ENCODE data around the gene TP53I13. TPM values are rescaled to one million over a fixed set of nuclear protein-coding genes. Genes with fewer than 3 reads are reported as not detected.

TP53I13 gene
- total RNA-seq, 1 donor from 2014 or later, result 31.7 TPM

DNA sequence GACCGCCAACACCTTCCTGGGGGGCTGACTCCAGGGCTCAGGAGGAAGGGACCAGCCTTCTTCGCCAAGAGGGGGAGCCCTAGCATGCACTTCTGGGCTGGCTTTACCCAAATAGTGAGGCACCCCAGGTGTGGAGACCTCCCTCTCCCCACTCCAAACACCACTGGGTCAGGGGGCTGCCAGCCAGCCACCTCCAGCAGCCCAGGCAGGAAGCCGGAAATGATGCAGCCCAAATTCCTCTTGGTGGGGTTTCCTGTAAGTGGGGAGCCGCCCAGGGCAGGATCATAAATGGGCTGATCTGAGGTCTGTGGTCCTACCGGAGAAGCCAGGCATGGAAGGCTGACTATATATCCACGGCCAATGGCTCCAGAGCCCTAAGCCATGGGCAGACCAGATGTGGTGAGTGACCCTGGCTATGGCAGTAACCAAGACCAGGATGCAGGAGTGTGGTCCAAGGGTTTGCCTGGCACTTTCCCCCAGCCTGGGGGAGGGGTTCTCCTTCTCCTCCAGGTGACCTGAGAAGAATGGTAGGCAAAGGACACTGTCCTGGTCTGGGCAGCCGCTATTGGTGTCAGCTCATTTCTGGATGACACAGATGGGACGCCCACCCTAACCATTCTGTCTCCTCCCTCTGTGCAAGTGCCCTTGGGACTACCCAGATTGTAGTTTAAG lies 16.7 kb downstream of the TP53I13 start:
- H3K4me1 ChIP-seq (ENCODE audit: insufficient read depth, low read length), result peaks cover 44% of the 10 kb centered on the region
- peak overlapping the region; percentile 31 for H3K27ac ChIP-seq (ENCODE audit: low read depth, low read length)
- no peak overlapping the region for H3K4me3 ChIP-seq (ENCODE audit: insufficient read depth, low read depth, low read length)
- H3K4me1 Mint-ChIP-seq (ENCODE audit: low read depth, unreplicated experiment), result peaks cover 18% of the 10 kb centered on the region
- H3K9me3 Mint-ChIP-seq (ENCODE audit: unreplicated experiment), result no peaks in the 10 kb centered on the region
- peak overlapping the region; percentile 54 for H3K4me2 ChIP-seq (ENCODE audit: low read length)
- FAIRE-seq, result no peak
- H3K27ac Mint-ChIP-seq (ENCODE audit: unreplicated experiment), result no peak overlapping the region
- H2AFZ ChIP-seq (ENCODE audit: low read depth, low read length), result no peak overlapping the region
- no peaks in the 10 kb centered on the region for H3K9me3 ChIP-seq (ENCODE audit: insufficient read depth, low read depth, low read length)
- H3K27me3 Mint-ChIP-seq (ENCODE audit: low read depth, unreplicated experiment), result no peaks in the 10 kb centered on the region
- H3K36me3 Mint-ChIP-seq (ENCODE audit: low read depth, unreplicated experiment), result peaks cover 4% of the 10 kb centered on the region
- H3K9ac ChIP-seq (ENCODE audit: low read length), result peak overlapping the region; percentile 21
- no peak overlapping the region for H3K4me3 Mint-ChIP-seq (ENCODE audit: unreplicated experiment)
- TF ChIP-seq CTCF (IDR thresholded peaks at IDR 0.05; ENCODE audit: insufficient read depth, low read depth, low read length) (no peak), EZH2 (IDR thresholded peaks at IDR 0.05; ENCODE audit: insufficient read depth, low read length) (no peak)
- no peaks in the 10 kb centered on the region for H3K27me3 ChIP-seq (ENCODE audit: insufficient read depth, low read length)
- peak; percentile 10 for DNase-seq (ENCODE audit: low read depth)
- peaks cover 72% of the 10 kb centered on the region for H3K79me2 ChIP-seq (ENCODE audit: insufficient read depth, low read length)
- H4K20me1 ChIP-seq (ENCODE audit: insufficient read depth, low read length), result peaks cover 72% of the 10 kb centered on the region
- H3K36me3 ChIP-seq (ENCODE audit: insufficient read depth, low read length), result no peaks in the 10 kb centered on the region

DNA sequence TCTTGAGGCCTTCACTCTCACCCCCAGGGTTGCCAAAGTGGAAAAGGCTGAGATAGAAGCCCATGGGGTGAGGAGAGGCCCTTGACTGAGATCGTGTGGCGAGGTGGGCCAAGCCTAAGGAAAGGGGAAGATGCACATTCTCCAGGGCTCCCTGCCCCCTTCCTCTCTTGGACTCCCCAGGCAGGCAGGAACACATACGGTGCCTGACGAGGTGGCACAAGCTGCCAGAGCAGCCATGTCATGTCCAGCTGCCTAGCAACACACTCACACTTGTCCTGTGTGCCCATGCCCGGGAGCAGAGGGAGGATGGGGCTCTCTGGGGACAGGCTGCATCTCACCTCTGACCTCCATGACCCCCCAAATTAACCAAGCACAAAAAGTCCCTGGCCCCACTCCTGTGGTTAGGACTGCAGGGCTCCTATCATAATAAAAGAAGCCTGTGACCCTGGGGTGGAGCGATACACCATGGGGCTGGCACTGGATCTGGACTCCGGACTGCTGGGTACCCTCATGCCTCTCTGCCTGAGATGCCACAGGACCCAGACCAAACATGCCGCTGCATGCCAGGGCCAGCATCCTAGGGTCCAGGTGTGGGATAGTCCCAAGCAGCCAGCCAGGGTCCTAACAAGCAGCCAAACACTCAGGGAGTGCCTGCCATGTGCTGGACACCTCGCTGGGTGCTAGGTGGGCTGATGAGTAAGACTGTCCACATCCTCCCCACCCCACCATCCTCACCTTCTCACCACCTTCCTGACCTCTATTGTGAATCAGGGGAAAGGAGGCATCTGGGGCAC lies 18.4 kb downstream of the TP53I13 start:
- DNase-seq (ENCODE audit: low read depth) (no peak), FAIRE-seq (no peak)
- peaks cover 60% of the 10 kb centered on the region for H3K4me1 ChIP-seq (ENCODE audit: insufficient read depth, low read length)
- no peaks in the 10 kb centered on the region for H3K9me3 Mint-ChIP-seq (ENCODE audit: unreplicated experiment)
- H3K4me2 ChIP-seq (ENCODE audit: low read length), result peak overlapping the region; percentile 88
- H3K4me3 ChIP-seq (ENCODE audit: insufficient read depth, low read depth, low read length), result no peak overlapping the region
- no peaks in the 10 kb centered on the region for H3K27me3 ChIP-seq (ENCODE audit: insufficient read depth, low read length)
- H2AFZ ChIP-seq (ENCODE audit: low read depth, low read length), result no peak overlapping the region
- peak overlapping the region; percentile 79 for H3K9ac ChIP-seq (ENCODE audit: low read length)
- H3K27ac Mint-ChIP-seq (ENCODE audit: unreplicated experiment), result no peak overlapping the region
- H3K79me2 ChIP-seq (ENCODE audit: insufficient read depth, low read length), result peaks cover 71% of the 10 kb centered on the region
- peak overlapping the region; percentile 93 for H3K4me3 Mint-ChIP-seq (ENCODE audit: unreplicated experiment)
- no peak overlapping the region for H3K27ac ChIP-seq (ENCODE audit: low read depth, low read length)
- H4K20me1 ChIP-seq (ENCODE audit: insufficient read depth, low read length), result peaks cover 70% of the 10 kb centered on the region
- no peaks in the 10 kb centered on the region for H3K9me3 ChIP-seq (ENCODE audit: insufficient read depth, low read depth, low read length)
- no peaks in the 10 kb centered on the region for H3K27me3 Mint-ChIP-seq (ENCODE audit: low read depth, unreplicated experiment)
- TF ChIP-seq CTCF (IDR thresholded peaks at IDR 0.05; ENCODE audit: insufficient read depth, low read depth, low read length) (no peak), EZH2 (IDR thresholded peaks at IDR 0.05; ENCODE audit: insufficient read depth, low read length) (no peak)
- peaks cover 18% of the 10 kb centered on the region for H3K4me1 Mint-ChIP-seq (ENCODE audit: low read depth, unreplicated experiment)
- no peaks in the 10 kb centered on the region for H3K36me3 ChIP-seq (ENCODE audit: insufficient read depth, low read length)
- H3K36me3 Mint-ChIP-seq (ENCODE audit: low read depth, unreplicated experiment), result peaks cover 4% of the 10 kb centered on the region

Data from astrocyte (in vitro differentiated cells and primary cell).